GM21367 (cell line): ENCODE data around the gene ANKRD13C.
"Not testable (repeated sequence)": the region's sequence is repeated elsewhere in the genome, so short reads cannot be mapped to it uniquely, and the experiment has no call there.

ENCODE experiments used
- ATAC-seq: cut with Tn5 transposase; IDR thresholded peaks from one replicate; pipeline ENCODE4 v1.9.1; 2021; ENCODE audit not compliant: unreplicated experiment

The ANKRD13C gene

DNA sequence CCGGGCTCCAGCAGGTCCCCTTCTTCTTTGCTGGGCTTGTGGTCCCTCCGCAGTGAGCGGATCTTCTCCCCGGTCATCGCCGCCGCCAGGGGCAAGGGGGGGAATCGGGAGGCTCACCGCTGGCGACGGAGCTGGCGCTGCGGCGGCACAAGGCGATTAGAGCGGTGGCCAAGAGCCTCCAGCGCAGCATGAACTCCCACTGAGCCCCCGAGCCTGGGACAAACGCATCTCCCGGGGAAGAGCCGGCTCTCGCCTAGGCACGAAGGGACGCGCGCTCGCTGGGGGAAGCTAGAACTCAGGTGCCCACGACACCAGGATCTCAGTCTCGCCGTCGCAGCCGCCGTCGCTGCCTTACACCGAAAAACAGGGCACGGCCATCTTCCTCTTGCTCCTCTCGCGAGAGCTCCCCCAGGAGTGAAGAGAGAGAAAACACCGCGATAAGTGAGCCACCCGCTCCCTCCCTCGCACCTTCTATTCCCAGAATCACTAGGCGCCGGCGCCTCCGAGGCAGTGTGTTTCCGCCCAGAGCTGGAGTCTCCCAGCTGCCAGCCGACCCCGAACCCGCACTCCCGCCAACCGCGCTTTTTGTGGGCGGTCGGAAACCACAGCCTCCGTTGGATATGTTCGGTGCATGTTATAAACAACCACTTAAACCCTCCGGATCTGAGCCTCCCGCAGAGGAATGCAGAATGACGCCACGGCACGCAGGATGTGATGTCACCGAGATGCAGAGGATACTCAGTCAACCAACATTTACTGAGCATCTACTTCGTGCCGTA lies at the start of gene ANKRD13C:
Gene ANKRD13C (minus strand): TSS at position 391 of the 779 bp plus-strand sequence. CDS start 314 bp downstream, at position 77.
- ATAC-seq: peak; percentile 93

DNA sequence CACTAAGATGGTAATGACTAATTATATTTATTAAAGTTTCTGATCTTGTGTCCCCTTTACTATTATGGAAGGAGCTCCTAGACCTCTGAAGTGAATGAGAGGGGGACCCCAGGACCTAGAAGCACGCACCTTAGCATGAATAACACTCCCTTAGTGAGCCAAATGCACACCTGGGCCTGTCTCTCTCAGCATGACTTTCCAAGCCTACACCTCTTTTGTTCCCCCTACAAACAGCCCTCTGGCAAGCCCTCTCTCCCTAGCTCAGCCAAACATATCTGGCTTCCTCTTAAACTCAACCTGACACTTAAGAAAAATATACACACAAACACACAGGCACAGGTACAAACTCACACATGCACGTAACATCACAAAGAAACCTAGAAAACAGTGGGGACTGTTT lies 49.2 kb upstream of the ANKRD13C start:
- ATAC-seq: no peak

DNA sequence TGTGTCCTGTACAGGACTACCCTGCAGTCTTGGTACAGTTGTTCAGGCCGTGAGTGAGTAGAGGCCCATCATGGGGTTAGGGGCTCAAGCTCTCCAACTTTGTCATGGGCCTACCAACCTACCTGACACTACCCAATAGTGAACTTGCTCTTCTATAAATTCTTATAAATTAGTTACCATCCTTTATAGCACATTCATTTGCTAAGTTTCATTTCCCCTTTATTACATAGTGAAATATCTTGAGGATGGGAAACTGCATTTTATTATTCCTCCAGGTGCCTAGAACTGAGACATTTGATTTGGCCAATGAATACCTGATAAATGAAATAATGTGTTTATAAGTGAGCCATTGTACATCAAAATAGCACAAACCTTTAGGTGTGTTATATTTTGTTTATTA lies 47.5 kb upstream of the ANKRD13C start:
- ATAC-seq: no peak

- ATAC-seq: no peak
Measured at GRCh38 chr1:70400335-70400734, 45.8 kb upstream of the ANKRD13C start.

- ATAC-seq: no peak
Measured at GRCh38 chr1:70397013-70397412, 42.5 kb upstream of the ANKRD13C start.

GRCh38 chr1:70396607-70397006 lies 42.1 kb upstream of the ANKRD13C start:
- ATAC-seq: no peak

DNA sequence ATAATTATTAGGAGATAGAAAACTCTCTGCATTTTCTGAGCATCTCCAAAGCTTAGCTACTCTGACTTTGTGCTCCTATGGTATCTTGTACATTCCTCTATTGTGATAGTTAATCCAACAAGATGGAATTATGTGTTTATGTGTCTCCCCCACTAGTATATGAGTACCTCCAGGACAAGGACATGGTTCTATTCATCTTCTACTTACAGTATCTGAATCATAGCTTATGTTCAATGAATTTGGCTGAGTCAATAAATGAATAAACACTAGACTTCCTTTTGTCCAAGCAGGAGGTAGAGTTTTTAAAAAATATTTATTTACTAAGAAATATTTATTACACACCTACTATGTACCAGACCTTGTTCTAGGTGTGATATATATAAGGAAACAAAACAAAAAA lies 38.1 kb upstream of the ANKRD13C start:
- no peak for ATAC-seq

DNA sequence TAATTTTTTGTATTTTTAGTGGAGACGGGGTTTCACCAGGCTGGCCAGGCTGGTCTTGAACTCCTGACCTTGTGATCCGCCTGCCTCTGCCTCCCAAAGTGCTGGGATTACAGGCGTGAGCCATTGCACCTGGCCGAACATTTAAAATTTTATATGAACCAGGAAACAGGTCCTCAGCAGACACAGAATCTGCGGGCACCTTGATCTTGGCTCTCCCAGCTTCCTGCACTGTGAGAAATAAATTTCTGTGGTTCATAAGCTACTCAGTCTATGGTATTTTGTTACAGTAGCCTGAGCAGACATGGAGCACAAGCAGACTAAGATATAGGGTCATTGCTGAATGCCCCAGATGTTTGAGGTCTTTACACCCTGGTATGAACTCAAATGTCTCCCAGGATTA lies 33.0 kb upstream of the ANKRD13C start:
- ATAC-seq: no peak

DNA sequence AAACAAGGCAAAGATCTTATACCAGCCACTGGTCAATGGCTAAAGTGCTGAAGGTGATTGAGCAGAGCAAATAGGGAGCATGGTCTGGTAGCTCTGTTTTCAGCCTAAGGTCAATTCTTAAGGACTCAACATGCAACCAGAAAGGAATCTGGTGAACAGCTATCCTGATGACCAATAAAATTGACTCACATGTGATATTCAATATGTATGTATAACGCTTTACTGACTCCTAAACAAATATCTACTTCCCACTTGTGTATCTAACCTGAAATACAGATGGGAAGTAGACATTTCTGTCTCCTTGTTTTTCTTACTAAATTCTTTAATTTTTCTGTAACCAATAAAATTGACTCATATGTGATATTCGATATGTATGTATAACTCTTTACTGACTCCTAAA lies 31.6 kb upstream of the ANKRD13C start:
- no peak for ATAC-seq

GRCh38 chr1:70385477-70385876 lies 31.0 kb upstream of the ANKRD13C start:
- no peak for ATAC-seq

DNA sequence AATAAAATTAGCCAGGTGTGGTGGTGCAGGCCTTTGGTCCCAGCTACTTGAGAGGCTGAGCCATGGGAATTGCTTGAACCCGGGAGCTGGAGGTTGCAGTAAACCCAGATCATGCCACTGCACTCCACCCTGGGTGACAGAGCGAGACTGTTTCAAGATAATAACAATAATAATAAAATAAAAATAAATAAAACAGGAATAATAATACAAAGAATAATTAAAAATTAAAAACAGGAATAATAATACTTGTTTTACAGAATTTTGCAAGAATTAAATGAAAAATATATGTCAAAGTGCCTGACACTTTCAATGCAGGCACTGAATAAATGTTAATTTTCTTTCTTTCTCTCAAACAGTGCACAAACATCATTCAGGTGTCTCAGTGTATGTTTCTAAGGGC lies 30.0 kb upstream of the ANKRD13C start:
- ATAC-seq: no peak

- no peak for ATAC-seq
Measured at GRCh38 chr1:70383483-70383882, 29.0 kb upstream of the ANKRD13C start.

DNA sequence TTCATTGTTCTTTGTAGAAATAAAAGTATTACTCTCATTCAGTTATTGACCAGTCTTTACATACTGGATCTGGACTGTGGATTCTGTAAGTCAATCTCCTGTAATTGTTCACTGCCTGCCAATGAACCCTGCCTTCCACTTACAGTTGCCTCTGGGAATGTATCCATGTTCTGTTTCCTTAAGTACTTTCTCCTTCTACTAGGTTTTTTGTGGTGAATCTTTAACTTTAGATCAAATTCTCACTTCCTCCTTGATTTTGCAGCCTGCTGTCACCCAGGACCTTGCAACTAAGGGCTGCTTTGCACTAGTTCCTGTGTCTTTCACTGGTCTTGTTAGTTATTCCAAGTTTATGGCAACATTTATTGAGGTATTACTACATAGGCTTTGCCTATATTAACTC lies 28.2 kb upstream of the ANKRD13C start:
- ATAC-seq: peak; percentile 86

DNA sequence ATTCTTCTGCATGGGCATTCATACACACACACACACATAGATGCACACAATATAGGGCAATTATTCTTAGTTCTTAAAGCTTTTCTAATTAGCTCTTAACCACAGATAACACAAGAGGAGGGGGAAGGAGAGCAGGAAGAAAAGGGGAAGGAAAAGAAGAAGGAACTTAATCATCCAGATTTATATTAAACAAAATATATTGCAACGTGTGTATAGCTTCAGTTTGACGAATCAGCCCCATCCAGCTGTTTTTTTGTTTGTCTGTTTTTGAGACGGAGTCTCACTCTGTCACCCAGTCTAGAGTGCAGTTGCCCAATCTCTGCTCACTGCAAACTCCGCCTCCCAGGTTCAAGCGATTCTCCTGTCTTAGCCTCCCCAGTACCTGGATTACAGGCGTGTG lies 21.7 kb upstream of the ANKRD13C start:
- no peak for ATAC-seq

DNA sequence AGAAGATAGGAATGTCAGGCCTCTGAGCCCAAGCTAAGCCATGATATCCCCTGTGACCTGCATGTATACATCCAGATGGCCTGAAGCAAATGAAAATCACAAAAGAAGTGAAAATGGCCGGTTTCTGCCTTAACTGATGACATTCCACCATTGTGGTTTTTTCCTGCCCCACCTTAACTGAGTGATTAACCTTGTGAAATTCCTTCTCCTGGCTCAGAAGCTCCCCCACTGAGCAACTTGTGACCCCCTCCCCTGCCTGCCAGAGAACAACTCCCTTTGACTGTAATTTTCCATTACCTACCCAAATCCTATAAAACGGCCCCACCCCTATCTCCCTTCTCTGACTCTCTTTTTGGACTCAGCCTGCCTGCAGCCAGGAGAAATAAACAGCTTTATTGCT lies 19.1 kb upstream of the ANKRD13C start:
- not testable (repeated sequence) for ATAC-seq

DNA sequence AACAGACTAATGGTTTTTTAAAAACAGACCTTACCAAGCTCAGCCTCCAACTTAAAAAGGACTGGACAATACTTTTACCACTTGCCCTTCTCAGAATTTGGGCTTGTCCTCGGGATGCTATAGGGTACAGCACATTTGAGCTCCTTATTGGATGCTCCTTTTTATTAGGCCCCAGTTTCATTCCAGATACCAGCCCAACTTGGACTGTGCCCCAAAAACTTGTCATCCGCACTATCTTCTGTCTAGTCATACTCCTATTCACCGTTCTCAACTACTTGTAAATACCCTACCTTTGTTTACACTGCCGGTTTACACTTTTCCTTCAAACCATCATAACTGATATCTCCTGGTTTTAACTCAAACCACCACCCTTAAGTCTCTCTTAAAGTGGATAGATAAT lies 17.9 kb upstream of the ANKRD13C start:
- no peak for ATAC-seq

GRCh38 chr1:70371586-70371985 lies 17.1 kb upstream of the ANKRD13C start:
- not testable (repeated sequence) for ATAC-seq

DNA sequence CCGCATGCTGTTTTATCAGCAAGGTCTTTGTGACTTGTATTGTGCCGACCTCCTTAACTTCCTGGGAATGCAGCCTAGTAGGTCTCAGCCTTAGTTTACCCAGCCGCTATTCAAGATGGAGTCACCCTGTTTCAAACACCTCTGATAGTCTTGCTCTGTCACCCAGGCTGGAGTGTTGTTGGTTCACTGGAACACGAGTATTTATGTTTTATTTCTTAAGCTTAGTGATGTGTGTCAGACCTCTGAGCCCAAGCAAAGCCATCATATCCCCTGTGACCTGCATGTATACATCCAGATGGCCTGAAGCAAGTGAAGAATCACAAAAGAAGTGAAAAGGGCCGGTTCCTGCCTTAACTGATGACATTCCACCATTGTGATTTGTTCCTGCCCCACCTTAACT lies 12.9 kb upstream of the ANKRD13C start:
- ATAC-seq: not testable (repeated sequence)

DNA sequence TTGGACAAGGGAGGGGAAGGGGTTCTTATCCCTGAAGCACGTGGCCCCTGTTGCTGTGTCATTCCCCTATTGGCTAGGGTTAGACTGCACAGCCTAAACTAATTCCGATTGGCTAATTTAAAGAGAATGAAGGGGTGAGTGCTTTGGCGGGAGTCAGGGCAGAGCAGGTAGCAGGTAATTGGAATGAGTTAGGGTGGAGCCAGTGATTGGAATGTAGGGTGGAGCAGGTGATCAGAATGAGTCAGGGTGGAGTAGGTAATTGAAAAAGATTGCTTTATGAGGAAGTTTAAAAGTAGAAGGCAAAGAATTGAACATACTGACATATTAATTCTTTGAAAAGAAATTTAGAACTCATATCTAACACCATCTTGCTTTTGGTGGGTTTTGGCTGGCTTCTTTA lies 12.5 kb upstream of the ANKRD13C start:
- not testable (repeated sequence) for ATAC-seq

- ATAC-seq: not testable (repeated sequence)
Measured at GRCh38 chr1:70366425-70366952, 12.0 kb upstream of the ANKRD13C start.

DNA sequence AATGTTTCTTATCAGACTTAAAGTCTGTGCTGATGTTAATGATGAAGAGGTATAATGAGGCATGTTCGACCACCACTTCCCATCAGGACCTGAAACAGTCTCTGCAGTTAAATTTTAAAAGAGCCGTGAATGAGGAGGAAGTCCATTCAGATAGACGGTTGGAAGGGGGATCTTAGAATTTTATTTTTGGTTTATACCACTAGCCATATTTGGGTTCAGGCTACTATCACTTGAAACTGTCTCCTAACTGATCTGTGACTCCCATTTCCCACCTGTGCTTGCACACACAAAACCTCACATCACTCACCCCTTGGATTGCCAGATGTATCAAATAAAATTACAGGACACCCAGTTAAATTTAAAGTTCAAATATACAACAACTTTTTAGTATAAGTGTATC lies 9.9 kb upstream of the ANKRD13C start:
- ATAC-seq: no peak

- ATAC-seq: no peak
Measured at GRCh38 chr1:70361727-70362398, 7.3 kb upstream of the ANKRD13C start.
